Mesothelial cell of epicardium (in vitro differentiated cells): ENCODE data around the gene FLT4. TPM values are rescaled to one million over a fixed set of nuclear protein-coding genes. Genes with fewer than 3 reads are reported as not detected.

ENCODE experiments used
- DNase-seq, 2 experiments: peaks; one replicate each; pipeline ENCODE4 v3.0.0; 2021; ENCODE audit warnings: low spot score in 2 of 2; ENCODE audit not compliant: unreplicated experiment in 2 of 2
- H3K27ac Mint-ChIP-seq: 2 replicates; pipeline ENCODE4 v1.8.0; 2021; ENCODE audit warnings: mixed read lengths
- H3K27me3 Mint-ChIP-seq: 2 replicates; pipeline ENCODE4 v1.8.0; 2021; ENCODE audit warnings: low read depth, mixed read lengths
- H3K36me3 Mint-ChIP-seq: 2 replicates; pipeline ENCODE4 v1.8.0; 2021; ENCODE audit warnings: mixed read lengths
- H3K4me1 Mint-ChIP-seq: 2 replicates; pipeline ENCODE4 v1.8.0; 2021; ENCODE audit warnings: mixed read lengths
- H3K4me3 Mint-ChIP-seq: 2 replicates; pipeline ENCODE4 v1.8.0; 2021; ENCODE audit warnings: mild to moderate bottlenecking, moderate library complexity, mixed read lengths
- H3K9me3 Mint-ChIP-seq: 2 replicates; pipeline ENCODE4 v1.8.0; 2021; ENCODE audit warnings: mixed read lengths
- total RNA-seq: library from RNA; stranded (reverse); gene quantifications from 3 replicates; pipeline ENCODE4 v1.2.1, GENCODE V29; 2021
- TF ChIP-seq, protein P1 (sequence below): fragments of 200-600 bp; sonication (generic); IDR thresholded peaks from one replicate; pipeline ENCODE4 v1.5.0; 2021; ENCODE audit warnings: antibody characterized with exemption; ENCODE audit not compliant: unreplicated experiment

The FLT4 gene
- total RNA-seq, 1 donor from 2014 or later: 1.8 TPM

DNA sequence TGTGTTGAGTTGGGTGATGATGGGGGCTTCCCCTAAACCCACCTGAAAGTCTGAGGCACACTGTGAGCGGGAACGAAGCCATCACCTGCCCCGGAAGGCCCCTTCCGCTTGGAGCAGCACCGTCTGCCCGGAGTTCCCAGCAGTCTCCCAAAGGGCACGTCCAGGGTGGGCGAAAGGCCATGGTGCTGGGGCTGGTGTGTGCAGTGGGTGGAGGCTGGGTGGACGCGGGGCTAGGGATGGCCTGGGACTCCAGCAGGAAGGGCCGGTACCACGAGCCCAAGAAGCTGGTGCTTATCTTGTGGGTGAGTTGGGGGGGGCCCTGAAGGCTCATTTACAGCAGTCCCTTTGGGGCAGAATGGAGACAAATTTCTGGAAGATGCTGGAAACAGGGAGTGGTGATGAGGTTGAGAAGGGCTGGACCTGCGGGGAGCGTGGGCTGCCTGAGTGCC, 4.6 kb downstream of the FLT4 start:
- H3K4me1 Mint-ChIP-seq: peaks cover 2% of the 10 kb centered on the region
- H3K4me3 Mint-ChIP-seq: no peak overlapping the region
- no peaks in the 10 kb centered on the region for H3K36me3 Mint-ChIP-seq
- DNase-seq: no peak
- TF ChIP-seq, protein P1, sequence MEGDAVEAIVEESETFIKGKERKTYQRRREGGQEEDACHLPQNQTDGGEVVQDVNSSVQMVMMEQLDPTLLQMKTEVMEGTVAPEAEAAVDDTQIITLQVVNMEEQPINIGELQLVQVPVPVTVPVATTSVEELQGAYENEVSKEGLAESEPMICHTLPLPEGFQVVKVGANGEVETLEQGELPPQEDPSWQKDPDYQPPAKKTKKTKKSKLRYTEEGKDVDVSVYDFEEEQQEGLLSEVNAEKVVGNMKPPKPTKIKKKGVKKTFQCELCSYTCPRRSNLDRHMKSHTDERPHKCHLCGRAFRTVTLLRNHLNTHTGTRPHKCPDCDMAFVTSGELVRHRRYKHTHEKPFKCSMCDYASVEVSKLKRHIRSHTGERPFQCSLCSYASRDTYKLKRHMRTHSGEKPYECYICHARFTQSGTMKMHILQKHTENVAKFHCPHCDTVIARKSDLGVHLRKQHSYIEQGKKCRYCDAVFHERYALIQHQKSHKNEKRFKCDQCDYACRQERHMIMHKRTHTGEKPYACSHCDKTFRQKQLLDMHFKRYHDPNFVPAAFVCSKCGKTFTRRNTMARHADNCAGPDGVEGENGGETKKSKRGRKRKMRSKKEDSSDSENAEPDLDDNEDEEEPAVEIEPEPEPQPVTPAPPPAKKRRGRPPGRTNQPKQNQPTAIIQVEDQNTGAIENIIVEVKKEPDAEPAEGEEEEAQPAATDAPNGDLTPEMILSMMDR: no peak
- no peak overlapping the region for H3K27ac Mint-ChIP-seq
- H3K27me3 Mint-ChIP-seq: peaks cover 65% of the 10 kb centered on the region
- no peaks in the 10 kb centered on the region for H3K9me3 Mint-ChIP-seq

DNA sequence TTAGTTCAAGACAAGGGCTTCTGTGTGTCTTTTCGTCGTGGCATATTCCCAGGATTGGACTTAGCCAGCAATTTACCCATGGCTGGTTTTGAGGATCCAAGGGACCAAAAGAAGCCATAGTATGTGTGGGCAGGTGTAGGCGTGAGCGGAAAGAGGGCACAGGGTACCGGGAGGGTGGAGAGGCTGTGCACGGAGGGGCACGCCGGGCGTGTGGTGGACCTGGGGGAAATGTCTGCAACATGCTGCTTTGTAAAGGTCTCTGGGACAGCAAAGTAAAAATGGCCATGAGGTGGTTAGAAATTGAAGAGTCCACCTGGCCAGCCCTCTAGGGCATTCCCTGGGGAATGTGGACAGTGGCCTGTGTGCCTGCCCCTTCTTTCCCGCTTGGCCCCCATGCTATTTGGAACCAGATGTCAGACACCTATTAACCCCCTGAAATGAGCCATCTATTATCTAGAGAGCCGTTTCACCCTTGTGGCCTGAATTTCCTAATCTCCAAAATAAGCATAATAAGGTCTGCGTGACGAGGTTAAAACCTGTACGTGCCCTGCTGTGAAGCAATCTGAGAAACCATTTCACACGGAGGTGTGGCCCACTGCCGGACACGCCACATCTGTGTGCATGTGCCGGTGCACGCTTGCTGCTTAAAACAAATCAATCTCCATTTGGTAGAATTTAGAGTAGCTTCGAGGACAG, 5.1 kb downstream of the FLT4 start:
- Mint-ChIP-seq H3K27me3 (peaks cover 66% of the 10 kb centered on the region), H3K9me3 (no peaks in the 10 kb centered on the region), H3K27ac (no peak overlapping the region)

DNA sequence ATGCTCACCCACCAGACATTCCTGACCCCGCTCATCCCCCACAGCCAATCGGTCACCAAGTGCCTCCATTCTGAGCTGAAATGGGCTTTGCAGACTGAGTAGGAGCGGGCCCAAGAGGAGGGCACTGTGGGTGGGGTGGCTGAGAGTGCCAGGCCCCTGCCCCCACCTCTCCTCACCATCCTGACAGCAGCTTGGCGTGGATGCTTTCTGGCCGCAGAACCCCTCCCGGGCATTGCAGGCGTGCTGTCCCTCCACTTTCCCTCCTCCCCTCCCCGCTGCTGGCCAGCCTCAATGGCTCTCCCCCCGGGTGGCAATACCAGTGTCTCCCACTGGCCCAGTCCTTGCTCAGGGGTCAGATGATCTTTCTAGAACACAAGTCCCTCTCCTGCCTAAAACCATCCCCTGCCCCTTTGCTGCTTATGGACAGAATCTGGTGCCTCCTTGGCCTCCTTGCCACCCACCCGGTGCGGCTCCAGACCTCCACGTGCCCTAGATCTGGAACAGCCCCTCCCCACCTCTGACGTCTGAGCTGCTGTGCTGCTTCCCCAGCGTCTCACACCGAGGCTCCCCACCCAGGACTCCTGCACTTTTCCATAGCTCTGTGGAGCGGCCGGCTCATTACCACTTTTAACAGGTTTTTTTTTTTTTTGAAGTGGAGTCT, 6.1 kb downstream of the FLT4 start:
- no peak overlapping the region for H3K4me3 Mint-ChIP-seq
- H3K9me3 Mint-ChIP-seq: no peaks in the 10 kb centered on the region
- peaks cover 66% of the 10 kb centered on the region for H3K27me3 Mint-ChIP-seq

More for the DNA sequence above, 5.1 kb downstream of the FLT4 start:
- DNase-seq: no peak
- TF ChIP-seq, protein P1: no peak
- Mint-ChIP-seq H3K36me3 (no peaks in the 10 kb centered on the region), H3K4me3 (no peak overlapping the region), H3K4me1 (no peaks in the 10 kb centered on the region)

DNA sequence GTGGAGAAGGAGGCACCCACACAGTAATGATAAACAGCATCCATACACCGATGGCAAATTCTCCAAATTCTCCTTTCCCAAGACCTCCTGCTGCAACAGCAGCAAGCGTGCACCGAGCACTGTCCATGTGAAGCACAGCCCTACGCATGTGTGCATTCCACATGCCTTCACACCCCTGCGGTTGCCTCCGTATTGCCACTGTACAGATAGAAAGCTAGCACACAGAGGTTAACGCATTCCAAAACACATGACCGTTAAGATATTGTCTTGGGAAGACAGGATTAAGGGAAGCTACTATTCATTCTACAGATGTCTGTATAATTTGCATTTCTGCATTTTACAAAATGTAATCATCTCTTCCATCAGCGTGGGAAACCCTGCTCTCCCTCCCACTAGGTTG, 6.6 kb downstream of the FLT4 start:
- Mint-ChIP-seq H3K27me3 (peaks cover 66% of the 10 kb centered on the region), H3K4me1 (no peaks in the 10 kb centered on the region), H3K27ac (no peak overlapping the region), H3K4me3 (no peak overlapping the region), H3K36me3 (no peaks in the 10 kb centered on the region), H3K9me3 (no peaks in the 10 kb centered on the region)
- TF ChIP-seq, protein P1: no peak
- DNase-seq: no peak

More for the DNA sequence above, 6.1 kb downstream of the FLT4 start:
- Mint-ChIP-seq H3K27ac (no peak overlapping the region), H3K4me1 (no peaks in the 10 kb centered on the region), H3K36me3 (no peaks in the 10 kb centered on the region)
- TF ChIP-seq, protein P1: no peak
- no peak for DNase-seq

DNA sequence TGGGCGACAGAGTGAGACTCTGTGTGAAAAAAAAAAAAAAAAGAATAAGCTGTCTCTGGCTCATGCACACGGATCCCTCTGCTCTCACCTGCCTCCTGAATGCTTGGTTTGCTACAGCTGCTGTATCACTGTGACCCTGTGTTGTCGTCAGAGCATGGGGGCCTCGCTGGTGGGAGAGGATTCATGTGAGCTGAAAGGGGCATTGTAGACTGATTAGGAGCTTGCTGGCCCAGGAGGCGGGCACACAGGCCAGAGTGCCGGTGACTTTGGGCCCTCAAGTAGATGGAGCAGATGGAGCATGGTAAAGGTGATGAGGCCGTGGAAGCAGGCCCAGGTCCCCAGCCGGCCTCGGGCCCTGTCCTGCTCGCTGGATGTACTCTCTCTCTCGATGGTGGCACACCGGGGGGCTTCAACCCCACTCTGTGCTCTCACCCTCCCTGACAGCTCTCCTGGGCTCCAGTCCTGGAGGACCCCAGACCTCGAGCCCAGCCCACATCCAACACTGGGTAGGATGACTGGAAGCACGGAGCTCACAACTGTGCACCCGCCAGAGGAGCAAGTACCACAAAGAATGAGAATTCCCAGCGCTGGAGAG, 7.1 kb downstream of the FLT4 start:
- Mint-ChIP-seq H3K9me3 (no peaks in the 10 kb centered on the region), H3K36me3 (no peaks in the 10 kb centered on the region), H3K4me3 (no peak overlapping the region), H3K4me1 (no peaks in the 10 kb centered on the region), H3K27ac (no peak overlapping the region), H3K27me3 (peaks cover 66% of the 10 kb centered on the region)
- no peak for DNase-seq
- TF ChIP-seq, protein P1: no peak
